GM12878 (cell line): ENCODE measurements around the gene PRELID2. TPM values are rescaled to one million over a fixed set of nuclear protein-coding genes. Genes with fewer than 3 reads are reported as not detected.

Source experiments
- ATAC-seq: fragments of 200-7000 bp; cut with Tn5 transposase; 3 replicates; pipeline ENCODE4 v1.9.1; 2020; ENCODE audit warnings: mild to moderate bottlenecking, moderate library complexity
- BruUV-seq: library from RNA; stranded (reverse); fragments of 400-500 nt; replicated peaks from 2 replicates; lab custom pipeline; 2021; lab: Mats Ljungman, UMichigan
- CTCF ChIA-PET: fragments of 300-600 bp; sonication (Branson Sonifier 250); formaldehyde crosslinking; extraction: SDS; loops from one replicate; lab custom pipeline; 2021; ENCODE audit warnings: inconsistent platforms; lab: Yijun Ruan, JAX
- POLR2A ChIA-PET: fragments of 350-600 bp; formaldehyde crosslinking; extraction: SDS; loops from one replicate; lab custom pipeline; 2021; ENCODE audit warnings: inconsistent platforms; lab: Charles Lee
- RAD21 ChIA-PET: fragments of 300-600 bp; sonication (Branson Sonifier 250); formaldehyde crosslinking; loops from one replicate; lab custom pipeline; 2023; ENCODE audit warnings: antibody characterized with exemption; ENCODE audit not compliant: unreplicated experiment; lab: Charles Lee
- SMC1A ChIA-PET: fragments of 300-600 bp; sonication (Branson Sonifier 250); formaldehyde crosslinking; loops from one replicate; lab custom pipeline; 2023; ENCODE audit not compliant: unreplicated experiment, uncharacterized antibody; lab: Charles Lee
- DNase-seq: peaks from one replicate; pipeline ENCODE4 v3.0.0-alpha.2; 2011; ENCODE audit warnings: low read depth, low spot score
- FAIRE-seq: peaks from 3 replicates; lab custom pipeline; 2011; peaks lifted over from hg19 to GRCh38; lab: Jason Lieb, UNC
- H2AFZ ChIP-seq: 2 replicates; pipeline ENCODE4 v1.6.0; 2011; ENCODE audit warnings: low read depth, low read length, control low read depth; ENCODE audit not compliant: control insufficient read depth
- H3K27ac ChIP-seq: 2 replicates; pipeline ENCODE4 v1.5.1; 2011; ENCODE audit warnings: control low read depth; ENCODE audit not compliant: control insufficient read depth, insufficient read depth
- H3K27me3 ChIP-seq, 2 experiments: replicated peaks in 1 of 2; 2 replicates each; pipeline versions ENCODE4 v1.6.0 to v1.6.1; 2011; ENCODE audit warnings: low read length in 1 of 2; ENCODE audit not compliant: control insufficient read depth in 2 of 2, insufficient read depth in 2 of 2
- H3K36me3 ChIP-seq, 2 experiments: 2 replicates each; pipeline ENCODE4 v1.5.1; 2011; ENCODE audit warnings: low read length in 1 of 2; ENCODE audit not compliant: control insufficient read depth in 2 of 2, insufficient read depth in 2 of 2
- H3K4me1 ChIP-seq: 2 replicates; pipeline ENCODE4 v1.6.1; 2011; ENCODE audit warnings: mild to moderate bottlenecking, low read length, moderate library complexity, mixed read lengths; ENCODE audit not compliant: control insufficient read depth, insufficient read depth
- H3K4me2 ChIP-seq: 2 replicates; pipeline ENCODE4 v1.6.0; 2011; ENCODE audit warnings: control low read depth; ENCODE audit not compliant: control insufficient read depth, insufficient read depth
- H3K4me3 ChIP-seq: fragments of 200-600 bp; sonication (generic); 2 replicates; pipeline ENCODE4 v1.5.1; 2016
- H3K79me2 ChIP-seq: 2 replicates; pipeline ENCODE4 v1.6.0; 2011; ENCODE audit warnings: low read length; ENCODE audit not compliant: control insufficient read depth, insufficient read depth
- H3K9ac ChIP-seq: 2 replicates; pipeline ENCODE4 v1.8.0; 2011; ENCODE audit warnings: low read length, control low read depth, mixed read lengths; ENCODE audit not compliant: control insufficient read depth, insufficient read depth
- H3K9me3 ChIP-seq: replicated peaks from 3 replicates; pipeline ENCODE4 v1.5.1; 2011; ENCODE audit warnings: mild to moderate bottlenecking, low read length; ENCODE audit not compliant: control insufficient read depth, insufficient read depth
- H4K20me1 ChIP-seq: 2 replicates; pipeline ENCODE4 v1.6.0; 2011; ENCODE audit not compliant: control insufficient read depth, insufficient read depth
- BRCA1 ChIP-seq: IDR thresholded peaks from 2 replicates; pipeline ENCODE4 v1.6.1; 2011; ENCODE audit warnings: low read depth, low read length, improper control_type of control experiment
- CHD1 ChIP-seq: IDR thresholded peaks from 2 replicates; pipeline ENCODE4 v1.6.1; 2012; ENCODE audit warnings: low read depth, low read length, improper control_type of control experiment
- CREM ChIP-seq: IDR thresholded peaks from 2 replicates; pipeline ENCODE4 v1.6.1; 2014; ENCODE audit warnings: antibody characterized with exemption, low read depth
- ESRRA ChIP-seq: IDR thresholded peaks from 2 replicates; pipeline ENCODE4 v1.6.1; 2012; ENCODE audit warnings: mild to moderate bottlenecking, low read length, improper control_type of control experiment
- FOXM1 ChIP-seq: IDR thresholded peaks from 2 replicates; pipeline ENCODE4 v1.6.1; 2012; ENCODE audit warnings: low read depth, mild to moderate bottlenecking, inconsistent platforms, low read length, moderate library complexity
- IRF3 ChIP-seq: fragments of 450-650 bp; IDR thresholded peaks from 2 replicates; pipeline ENCODE4 v1.6.1; 2014; ENCODE audit warnings: mild to moderate bottlenecking
- MEF2B ChIP-seq: fragments of 450-650 bp; IDR thresholded peaks from 2 replicates; pipeline ENCODE4 v1.6.1; 2018; ENCODE audit warnings: mild to moderate bottlenecking, moderate library complexity; ENCODE audit not compliant: partially characterized antibody, poor library complexity, severe bottlenecking
- PAX5 ChIP-seq: IDR thresholded peaks from 2 replicates; pipeline ENCODE4 v1.6.1; 2011; ENCODE audit warnings: low read depth, low read length, borderline replicate concordance
- POLR2AphosphoS5 ChIP-seq: IDR thresholded peaks from 2 replicates; pipeline ENCODE4 v1.6.1; 2011; ENCODE audit warnings: mild to moderate bottlenecking, low read length, inconsistent platforms
- RBBP5 ChIP-seq: fragments of 200-600 bp; sonication (generic); conservative IDR thresholded peaks from 2 replicates; pipeline ENCODE4 v1.6.1; 2016
- RELA ChIP-seq: fragments of 450-650 bp; IDR thresholded peaks from 2 replicates; pipeline ENCODE4 v1.8.0; 2014; ENCODE audit warnings: borderline replicate concordance; ENCODE audit not compliant: partially characterized antibody
- SIX5 ChIP-seq: IDR thresholded peaks from 2 replicates; pipeline ENCODE4 v1.6.1; 2011; ENCODE audit warnings: mild to moderate bottlenecking, low read depth, low read length, moderate library complexity; ENCODE audit not compliant: severe bottlenecking
- SPI1 ChIP-seq: IDR thresholded peaks from 2 replicates; pipeline ENCODE4 v1.6.1; 2011; ENCODE audit warnings: low read depth, mild to moderate bottlenecking, low read length, moderate library complexity, borderline replicate concordance; ENCODE audit not compliant: insufficient read depth
- SREBF1 ChIP-seq: IDR thresholded peaks from 2 replicates; pipeline ENCODE4 v1.6.1; 2012; ENCODE audit warnings: mild to moderate bottlenecking, low read length
- YY1 ChIP-seq: IDR thresholded peaks from 2 replicates; pipeline ENCODE4 v1.6.1; 2011; ENCODE audit warnings: low read depth, mild to moderate bottlenecking, low read length
- WGBS: methylation state at CpG from one replicate; pipeline ENCODE4 v1.1.6; 2016; ENCODE audit warnings: low lambda C conversion rate; ENCODE audit not compliant: insufficient replicate concordance, insufficient coverage; ENCODE audit errors: missing lambda C conversion rate; 5-methylcytosine and 5-hydroxymethylcytosine counted together
- in situ Hi-C: fragments of 300-500 bp; cut with MboI; formaldehyde crosslinking; loops from 9 replicates; pipeline ENCODE4 v1.14.3; 2018; ENCODE audit warnings: mixed read lengths
- intact Hi-C: fragments of 100-400 bp; cut with micrococcal nuclease; formaldehyde crosslinking; loops from one replicate; pipeline ENCODE4 v1.14.2; 2022; ENCODE audit not compliant: unreplicated experiment
- polyA plus RNA-seq, 11 experiments: library from polyadenylated mRNA; depleted of rRNA in 4 of 11; unstranded in 6 of 11; stranded (reverse) in 5 of 11; fragments of >200 nt; fragmentation: Nextera tagmentation in 4 of 11; fragmentation: Illumina TruSeq in 1 of 11; extraction: Ambion mirVana in 4 of 11; extraction: Trizol in 1 of 11; gene quantifications; 1 replicate in 1 of 11; 2 replicates in 10 of 11; pipeline versions ENCODE4 v1.2.1 to v1.2.3, GENCODE V29; 2011 to 2016; ENCODE audit warnings: inconsistent platforms in 2 of 11, missing spikeins in 2 of 11, low read depth in 1 of 11
- total RNA-seq, 4 experiments: library from RNA; depleted of rRNA in 3 of 4; stranded (reverse); fragments of >200 nt in 3 of 4; fragmentation: Illumina TruSeq in 1 of 4; extraction: Trizol in 1 of 4; gene quantifications; 2 replicates each; pipeline versions ENCODE4 v1.2.1 to v1.2.3, GENCODE V29; 2013 to 2021

Gene PRELID2
- total and polyA plus RNA-seq, 10 of the 15 experiments (the other 5 are each of a cell fraction or from before 2014, with no cell fraction given) = 0.07 to 0.31 (median 0.13) TPM; not detected in 5

- FAIRE-seq = no peak
- CTCF ChIA-PET = no interaction called here
These were observed 58.3 kb downstream of the PRELID2 start for GRCh38 chr5:145776886-145777285.

More at GRCh38 chr5:145776886-145777285, 58.3 kb downstream of the PRELID2 start:
- Histone ChIP-seq H3K9ac (no peak overlapping the region), H3K27me3 (no peaks in the 10 kb centered on the region), H4K20me1 (no peaks in the 10 kb centered on the region), H3K79me2 (no peaks in the 10 kb centered on the region), H2AFZ (no peak overlapping the region), H3K36me3 (no peaks in the 10 kb centered on the region), H3K9me3 (no peaks in the 10 kb centered on the region; the same call in 2 of the 3 replicates), H3K27ac (no peak overlapping the region), H3K4me1 (no peaks in the 10 kb centered on the region), H3K4me3 (no peak overlapping the region), H3K4me2 (no peak overlapping the region)
- POLR2A ChIA-PET = no interaction called here
- SMC1A ChIA-PET = no interaction called here
- in situ Hi-C loops (no loop called here), intact Hi-C loops (no loop called here)
- TF ChIP-seq CREM (no peak), SIX5 (no peak), ESRRA (no peak), SPI1 (no peak), SREBF1 (no peak), PAX5 (no peak), IRF3 (no peak), YY1 (no peak), FOXM1 (no peak), POLR2AphosphoS5 (no peak), RBBP5 (no peak), RELA (no peak), BRCA1 (no peak), CHD1 (no peak), MEF2B (no peak)
- 41% methylated on average over 2 of the region's 2 CpGs for WGBS
- ATAC-seq (no peak), DNase-seq (no peak)
- RAD21 ChIA-PET = no interaction called here
- BruUV-seq = no TSS peak
